HG02870 (cell line): ENCODE measurements around the gene ARHGAP45.

Experiments used
- ATAC-seq: cut with Tn5 transposase; IDR thresholded peaks from one replicate; pipeline ENCODE4 v1.9.1; 2021; ENCODE audit warnings: mild to moderate bottlenecking, moderate library complexity; ENCODE audit not compliant: unreplicated experiment

ARHGAP45 gene

GRCh38 chr19:1131718-1132551 is 65.0 kb downstream of the ARHGAP45 start:
- ATAC-seq, result peak; percentile 37

- ATAC-seq, result peak; percentile 2
Observed at GRCh38 chr19:1132552-1133383, 65.8 kb downstream of the ARHGAP45 start.

- peak; percentile 73 for ATAC-seq
Observed at GRCh38 chr19:1133471-1133929, 66.5 kb downstream of the ARHGAP45 start.

GRCh38 chr19:1134431-1134830 is 67.5 kb downstream of the ARHGAP45 start:
- ATAC-seq, result no peak

- no peak for ATAC-seq
Observed at GRCh38 chr19:1135454-1135853, 68.5 kb downstream of the ARHGAP45 start.

GRCh38 chr19:1136201-1136600 is 69.2 kb downstream of the ARHGAP45 start:
- ATAC-seq, result no peak
